HG02623 (cell line): ENCODE results near the gene CLEC14A.

Experiments used
- ATAC-seq: cut with Tn5 transposase; IDR thresholded peaks from one replicate; pipeline ENCODE4 v1.9.1; 2021; ENCODE audit warnings: moderate library complexity; ENCODE audit not compliant: unreplicated experiment

The CLEC14A gene

DNA sequence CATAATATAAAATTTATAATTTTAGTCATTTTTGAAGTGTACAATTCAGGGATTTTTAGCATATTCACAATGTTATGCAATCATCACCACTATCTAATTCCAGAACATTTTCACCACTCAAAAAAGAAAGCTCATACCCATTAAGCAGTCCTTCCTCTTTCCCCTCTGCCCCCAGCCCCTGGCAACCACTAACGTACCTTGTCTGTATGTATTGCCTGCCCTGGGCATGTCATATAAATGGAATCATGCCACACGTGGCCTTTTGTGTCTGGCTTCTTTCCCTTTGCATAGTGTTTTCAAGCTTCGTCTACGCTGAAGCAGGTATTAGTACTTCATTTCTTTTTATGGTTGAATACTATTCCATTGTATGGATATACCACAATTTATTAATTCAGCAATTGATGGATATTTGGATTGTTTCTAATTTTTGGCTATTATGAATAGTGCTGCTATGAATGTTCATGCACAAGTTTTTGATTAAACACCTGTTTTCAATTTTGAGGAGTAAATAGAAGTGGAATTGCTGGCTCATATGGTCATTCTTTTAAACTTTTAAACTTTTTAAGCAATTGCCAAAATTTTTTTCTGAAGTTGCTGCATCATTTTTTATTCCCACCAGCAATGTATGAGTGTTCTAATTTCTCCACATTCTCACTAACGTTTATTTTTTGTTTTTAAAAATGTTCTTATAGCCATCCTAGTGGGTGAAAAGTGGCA lies 49.8 kb downstream of the CLEC14A start:
- ATAC-seq, result no peak

DNA sequence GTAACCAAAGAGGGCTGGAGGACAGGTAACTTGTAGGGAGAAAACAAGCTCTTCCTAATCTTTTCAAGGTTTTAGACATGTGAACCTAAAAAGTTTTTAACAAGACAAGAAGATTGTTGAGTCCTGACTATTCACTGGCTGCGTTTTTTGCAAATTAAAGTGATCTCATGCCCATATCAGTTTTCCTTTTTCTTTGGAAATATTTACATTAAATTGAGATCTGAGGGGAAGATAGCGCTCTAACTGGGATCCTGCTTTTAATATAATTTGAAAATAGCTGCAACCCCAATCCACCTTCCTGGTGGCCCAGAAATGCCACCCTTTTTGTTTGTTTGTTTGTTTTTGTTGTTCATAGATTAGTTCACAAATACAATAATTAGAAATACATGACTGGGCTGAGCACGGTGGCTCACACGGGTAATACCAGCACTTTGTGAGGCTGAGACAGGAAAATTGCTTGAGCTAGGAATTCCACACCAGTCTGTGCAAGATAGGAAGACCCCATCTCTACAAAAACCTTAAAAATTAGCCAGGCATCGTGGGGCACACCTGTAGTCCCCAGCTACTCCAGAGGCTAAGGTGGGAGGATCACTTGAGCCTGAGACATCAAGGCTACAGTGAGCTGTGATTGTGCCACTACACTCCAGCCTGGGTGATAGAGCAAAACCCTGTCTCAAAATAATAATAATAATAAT lies 50.6 kb downstream of the CLEC14A start:
- ATAC-seq, result no peak

DNA sequence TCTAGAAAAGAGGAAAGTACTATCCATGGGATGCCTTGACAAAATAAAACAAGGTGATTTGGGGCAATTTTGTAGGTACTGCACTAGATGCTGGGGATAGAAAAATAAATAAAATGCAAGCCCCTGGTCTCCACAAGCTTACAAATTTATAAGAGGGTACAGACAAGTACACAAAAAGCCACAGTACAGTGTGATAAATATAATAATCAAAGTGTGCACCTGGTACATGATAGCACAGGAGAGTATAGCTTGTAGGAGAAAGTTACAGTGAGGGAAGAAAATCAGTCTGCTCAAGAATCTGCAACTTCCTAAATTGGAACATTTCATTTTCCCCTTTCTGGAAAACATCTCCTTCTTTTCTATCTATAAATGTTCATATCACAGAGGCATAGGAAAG lies 51.2 kb downstream of the CLEC14A start:
- ATAC-seq, result no peak
